ENCODE results near the gene BEND4. TPM values are rescaled to one million over a fixed set of nuclear protein-coding genes. Genes with fewer than 3 reads are reported as not detected.
"Not testable (repeated sequence)": the region's sequence is repeated elsewhere in the genome, so short reads cannot be mapped to it uniquely, and the experiment has no call there.

BEND4 gene
- total RNA-seq: not detected

DNA sequence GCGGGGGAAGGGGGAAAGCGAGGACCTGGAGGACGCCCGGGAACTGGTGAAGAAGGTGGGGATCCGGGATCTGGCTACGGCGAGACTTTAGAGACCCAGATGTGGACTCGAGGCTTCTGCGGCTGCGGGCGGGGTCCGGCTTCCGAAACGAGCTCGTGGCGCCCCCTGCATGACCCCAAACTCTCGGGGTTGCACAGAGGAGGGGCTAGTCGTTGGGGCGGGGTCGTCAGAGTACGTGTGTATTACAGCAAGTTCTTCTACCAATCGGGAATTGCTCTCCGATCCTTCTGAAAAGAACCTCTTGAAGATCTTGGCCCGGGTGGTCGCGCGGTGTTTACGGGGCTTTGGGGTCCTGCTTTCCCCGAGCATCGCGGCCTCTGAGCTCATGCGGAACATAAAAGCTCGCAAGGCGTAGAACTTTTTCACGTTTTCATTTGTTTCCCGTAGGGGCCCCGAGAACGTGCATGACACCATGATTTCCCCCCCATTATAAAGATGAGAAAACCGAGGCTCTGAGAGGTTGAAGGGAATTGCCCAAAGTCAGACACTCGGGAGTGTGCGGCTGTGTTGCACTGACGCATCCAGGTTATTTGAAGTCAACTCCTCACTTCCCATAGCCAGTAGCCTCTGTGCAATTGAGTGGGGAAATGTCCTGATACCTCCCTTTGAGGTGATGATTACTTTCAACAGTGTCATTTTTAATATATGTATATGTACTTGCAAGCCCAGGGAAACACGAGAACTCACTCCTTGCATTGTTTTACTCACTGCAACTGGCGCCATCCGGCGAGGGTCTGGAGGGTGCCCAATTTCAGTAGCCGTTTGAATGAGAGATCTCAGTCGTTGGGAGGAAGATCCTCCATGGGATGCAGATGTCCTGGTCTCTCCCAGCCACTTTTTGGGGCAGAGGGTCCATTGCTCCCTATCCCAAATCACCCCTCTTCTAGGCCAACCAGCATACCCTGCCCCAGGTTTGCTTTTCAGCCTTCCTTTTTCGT lies at the start of gene BEND4:
BEND4 (minus strand) TSS at position 149 of the 998 bp plus-strand sequence. CDS start 512 bp downstream, outside the sequence.
- Histone ChIP-seq H3K4me3 (peak within 1 kb of the TSS; percentile 53), H3K36me3 (no peaks in the 10 kb centered on the region)
- 16% methylated on average over 43 of the region's 49 CpGs for whole genome bisulfite sequencing

DNA sequence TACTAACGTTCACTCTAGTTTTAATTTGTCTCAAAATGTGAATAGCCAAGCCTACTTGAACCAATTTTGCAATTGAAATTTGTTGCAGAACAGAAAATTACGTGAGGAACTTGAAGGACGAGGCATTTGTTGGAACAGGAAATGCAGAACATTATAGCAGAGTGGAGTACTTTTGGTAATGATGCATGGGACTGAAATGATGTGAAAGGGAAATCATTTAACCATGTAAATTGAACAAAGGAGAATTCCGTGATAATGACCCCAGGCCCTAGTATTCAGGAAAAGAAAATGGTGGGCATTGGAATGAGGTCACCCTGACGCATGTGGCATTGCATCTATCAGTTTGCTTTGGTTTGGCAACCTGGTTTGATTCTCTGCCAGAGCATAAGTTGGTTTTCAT lies 44.9 kb upstream of the BEND4 start:
- TF ChIP-seq POLR2AphosphoS5 (IDR thresholded peaks at IDR 0.05): no peak
- TF ChIP-seq POLR2A (IDR thresholded peaks at IDR 0.05): no peak
- TF ChIP-seq EP300 (IDR thresholded peaks at IDR 0.05): no peak
- TF ChIP-seq, protein P1, sequence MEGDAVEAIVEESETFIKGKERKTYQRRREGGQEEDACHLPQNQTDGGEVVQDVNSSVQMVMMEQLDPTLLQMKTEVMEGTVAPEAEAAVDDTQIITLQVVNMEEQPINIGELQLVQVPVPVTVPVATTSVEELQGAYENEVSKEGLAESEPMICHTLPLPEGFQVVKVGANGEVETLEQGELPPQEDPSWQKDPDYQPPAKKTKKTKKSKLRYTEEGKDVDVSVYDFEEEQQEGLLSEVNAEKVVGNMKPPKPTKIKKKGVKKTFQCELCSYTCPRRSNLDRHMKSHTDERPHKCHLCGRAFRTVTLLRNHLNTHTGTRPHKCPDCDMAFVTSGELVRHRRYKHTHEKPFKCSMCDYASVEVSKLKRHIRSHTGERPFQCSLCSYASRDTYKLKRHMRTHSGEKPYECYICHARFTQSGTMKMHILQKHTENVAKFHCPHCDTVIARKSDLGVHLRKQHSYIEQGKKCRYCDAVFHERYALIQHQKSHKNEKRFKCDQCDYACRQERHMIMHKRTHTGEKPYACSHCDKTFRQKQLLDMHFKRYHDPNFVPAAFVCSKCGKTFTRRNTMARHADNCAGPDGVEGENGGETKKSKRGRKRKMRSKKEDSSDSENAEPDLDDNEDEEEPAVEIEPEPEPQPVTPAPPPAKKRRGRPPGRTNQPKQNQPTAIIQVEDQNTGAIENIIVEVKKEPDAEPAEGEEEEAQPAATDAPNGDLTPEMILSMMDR (IDR thresholded peaks at IDR 0.05): no peak
- Histone ChIP-seq H3K4me1 (no peaks in the 10 kb centered on the region), H3K4me3 (no peak overlapping the region), H3K27ac (no peak overlapping the region), H3K36me3 (no peaks in the 10 kb centered on the region), H3K27me3 (no peaks in the 10 kb centered on the region), H3K9me3 (no peaks in the 10 kb centered on the region)
- DNase-seq (ENCODE audit: low spot score in 2 of 2): no peak
- 60% methylated on average over 5 of the region's 5 CpGs for WGBS

More for the DNA sequence above, at the start of gene BEND4:
- TF ChIP-seq EP300 (IDR thresholded peaks at IDR 0.05) (no peak), POLR2A (IDR thresholded peaks at IDR 0.05) (no peak), POLR2AphosphoS5 (IDR thresholded peaks at IDR 0.05) (no peak)
- TF ChIP-seq, protein P1 (IDR thresholded peaks at IDR 0.05): no peak
- Histone ChIP-seq H3K27ac (no peak within 1 kb of the TSS), H3K4me1 (peaks cover 23% of the 10 kb centered on the region), H3K9me3 (no peaks in the 10 kb centered on the region), H3K27me3 (peaks cover 64% of the 10 kb centered on the region)
- DNase-seq (ENCODE audit: low spot score in 2 of 2): no peak

DNA sequence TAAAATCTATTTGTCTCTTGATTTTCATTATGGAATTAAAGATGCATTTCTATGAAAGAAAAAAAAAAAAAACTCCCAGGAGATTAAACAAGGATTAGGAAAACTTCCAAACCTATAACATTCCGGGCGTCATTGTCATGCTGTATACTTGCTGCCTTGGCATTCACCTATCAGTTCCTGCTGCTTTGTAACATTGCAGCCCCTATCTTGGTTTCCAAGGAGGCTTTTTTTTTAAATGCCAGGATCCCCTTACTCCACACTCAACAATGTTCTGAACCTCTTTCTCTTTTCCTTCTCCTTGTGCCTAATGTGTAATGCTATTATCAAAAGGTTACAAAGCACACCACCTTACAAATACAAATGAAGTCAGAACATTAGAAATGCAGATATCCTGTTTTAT lies 20.5 kb upstream of the BEND4 start:
- Histone ChIP-seq H3K4me3 (no peak overlapping the region), H3K9me3 (no peaks in the 10 kb centered on the region), H3K4me1 (no peaks in the 10 kb centered on the region), H3K27ac (no peak overlapping the region), H3K27me3 (no peaks in the 10 kb centered on the region), H3K36me3 (no peaks in the 10 kb centered on the region)
- TF ChIP-seq POLR2A (IDR thresholded peaks at IDR 0.05): no peak
- TF ChIP-seq, protein P1 (IDR thresholded peaks at IDR 0.05): no peak
- no peak for TF ChIP-seq EP300 (IDR thresholded peaks at IDR 0.05)
- no peak for TF ChIP-seq POLR2AphosphoS5 (IDR thresholded peaks at IDR 0.05)
- 55% methylated on average over 2 of the region's 2 CpGs for WGBS
- no peak for DNase-seq (ENCODE audit: low spot score in 2 of 2)

DNA sequence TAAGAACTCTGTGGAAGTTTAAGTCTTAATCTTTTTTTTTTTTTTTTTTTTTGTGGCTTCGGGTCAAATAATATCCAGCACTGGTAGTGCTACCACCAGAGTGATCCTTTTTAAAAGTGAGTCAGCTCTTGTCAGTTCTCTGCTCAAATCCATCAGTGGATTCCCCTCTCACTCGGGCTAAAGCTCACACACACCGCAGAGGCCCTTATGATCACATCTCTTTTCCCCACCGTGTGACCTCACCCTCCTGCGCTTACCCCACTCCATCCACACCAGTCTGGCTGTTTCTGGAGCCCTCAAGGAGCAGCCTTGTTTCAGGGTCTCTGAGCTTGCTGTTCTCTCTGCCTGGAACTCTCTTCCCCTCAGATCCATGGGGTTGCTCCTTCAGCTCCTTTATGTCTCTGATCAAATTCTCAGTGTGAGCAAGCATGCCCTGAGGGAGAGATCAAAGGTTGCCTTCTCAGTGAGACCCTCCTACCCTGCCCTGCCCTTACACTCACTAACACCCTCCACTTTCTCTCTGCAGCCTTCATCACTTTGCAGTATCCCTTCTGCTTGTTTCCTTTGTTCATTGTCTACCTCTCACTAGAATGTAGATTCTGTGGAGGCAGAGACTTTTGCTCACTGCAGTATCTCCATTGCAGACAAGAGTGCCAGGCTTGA lies 19.8 kb upstream of the BEND4 start:
- Histone ChIP-seq H3K36me3 (no peaks in the 10 kb centered on the region), H3K4me1 (no peaks in the 10 kb centered on the region), H3K9me3 (no peaks in the 10 kb centered on the region), H3K27ac (no peak overlapping the region), H3K27me3 (no peaks in the 10 kb centered on the region), H3K4me3 (no peak overlapping the region)
- TF ChIP-seq, protein P1 (IDR thresholded peaks at IDR 0.05): no peak
- no peak for TF ChIP-seq EP300 (IDR thresholded peaks at IDR 0.05)
- no peak for TF ChIP-seq POLR2AphosphoS5 (IDR thresholded peaks at IDR 0.05)
- no peak for TF ChIP-seq POLR2A (IDR thresholded peaks at IDR 0.05)
- 88% methylated on average over 5 of the region's 5 CpGs for WGBS
- DNase-seq (ENCODE audit: low spot score in 2 of 2): no peak

DNA sequence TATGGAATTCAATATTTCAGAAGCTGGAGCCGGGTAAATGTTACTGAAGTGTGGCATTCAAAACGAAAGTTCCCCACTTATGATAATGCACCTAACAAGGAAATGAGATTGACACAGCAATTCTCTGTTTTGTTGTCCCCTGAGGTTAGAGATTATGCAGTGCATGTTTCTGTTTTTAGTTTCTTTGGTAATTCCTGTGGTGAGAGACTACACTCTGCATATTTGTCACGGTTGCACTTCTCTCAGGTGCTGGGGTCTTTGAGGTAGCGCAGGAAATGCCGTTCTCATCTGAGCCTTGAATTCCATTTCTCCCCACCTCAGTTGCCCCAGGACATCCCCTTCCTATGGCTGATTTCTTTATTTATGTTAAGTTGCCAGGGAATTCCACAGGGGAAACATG lies 15.3 kb upstream of the BEND4 start:
- no peaks in the 10 kb centered on the region for H3K27me3 ChIP-seq
- WGBS: 45% methylated on average over 5 of the region's 5 CpGs

DNA sequence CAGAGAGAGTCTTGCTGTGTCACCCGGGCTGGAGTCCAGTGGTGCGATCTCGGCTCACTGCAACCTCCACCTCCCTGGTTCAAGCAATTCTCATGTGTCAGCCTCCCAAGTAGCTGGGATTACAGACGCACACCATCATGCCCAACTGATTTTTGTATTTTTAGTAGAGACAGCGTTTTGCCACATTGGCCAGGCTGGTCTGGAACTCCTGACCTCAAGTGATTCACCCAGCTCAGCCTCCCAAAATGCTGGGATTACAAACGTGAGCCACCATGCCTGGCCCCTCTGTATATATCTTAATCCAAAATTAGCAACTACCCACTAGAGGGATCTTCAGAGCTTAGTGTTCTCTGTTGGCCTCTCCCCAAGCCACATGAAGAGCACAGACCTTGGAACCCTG lies 13.7 kb upstream of the BEND4 start:
- H3K4me3 ChIP-seq; H3K9me3 ChIP-seq; DNase-seq (ENCODE audit: low spot score in 2 of 2); H3K27me3 ChIP-seq; H3K27ac ChIP-seq; H3K4me1 ChIP-seq; H3K36me3 ChIP-seq: not testable (repeated sequence)
- WGBS: 85% methylated on average over 6 of the region's 6 CpGs

More for the DNA sequence above, 15.3 kb upstream of the BEND4 start:
- Histone ChIP-seq H3K4me1 (no peaks in the 10 kb centered on the region), H3K9me3 (no peaks in the 10 kb centered on the region), H3K36me3 (no peaks in the 10 kb centered on the region), H3K27ac (no peak overlapping the region), H3K4me3 (no peak overlapping the region)
- no peak for TF ChIP-seq POLR2A (IDR thresholded peaks at IDR 0.05)
- TF ChIP-seq EP300 (IDR thresholded peaks at IDR 0.05): no peak
- no peak for TF ChIP-seq POLR2AphosphoS5 (IDR thresholded peaks at IDR 0.05)
- TF ChIP-seq, protein P1 (IDR thresholded peaks at IDR 0.05): no peak
- no peak for DNase-seq (ENCODE audit: low spot score in 2 of 2)
